GM23248 (cell line): ENCODE results near the gene TMEM229B.

Source experiments
- EZH2 ChIP-seq: fragments of 200-600 bp; sonication (generic); IDR thresholded peaks from 2 replicates; pipeline ENCODE4 v1.6.1; 2018; ENCODE audit warnings: antibody characterized with exemption, mild to moderate bottlenecking; ENCODE audit not compliant: insufficient read depth, poor library complexity, severe bottlenecking
- EZH2phosphoT487 ChIP-seq: fragments of 200-600 bp; sonication (generic); IDR thresholded peaks from 2 replicates; pipeline ENCODE4 v1.6.1; 2018; ENCODE audit warnings: antibody characterized with exemption, moderate library complexity, mild to moderate bottlenecking, low read depth; ENCODE audit not compliant: insufficient read depth

DNA sequence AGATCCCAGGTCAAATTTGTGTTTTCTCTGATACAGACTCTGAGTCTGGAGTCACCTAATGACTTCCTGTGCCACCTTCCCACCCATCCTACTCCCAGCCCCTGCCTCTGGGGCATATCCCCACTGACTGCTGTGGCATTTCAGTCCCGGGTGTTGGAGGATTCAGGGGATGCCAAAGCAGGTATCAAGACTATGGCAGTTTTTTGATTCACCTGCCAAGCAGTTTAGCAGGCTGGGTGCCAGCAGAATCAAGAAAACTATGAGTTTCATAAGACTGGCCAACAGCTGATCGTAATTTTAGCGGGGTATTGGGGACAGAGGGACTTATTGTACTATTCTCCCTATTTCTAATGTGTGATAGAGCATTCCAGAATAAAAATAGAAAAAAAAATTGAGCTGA, 49.2 kb upstream of the TMEM229B start:
- TF ChIP-seq EZH2phosphoT487 (no peak), EZH2 (no peak)
